GM10847 (cell line): ENCODE data around the gene FRMD8.

Experiments used
- POLR2A ChIP-seq: IDR thresholded peaks from 2 replicates; pipeline ENCODE4 v1.6.1; 2011; ENCODE audit not compliant: insufficient read length; ENCODE audit errors: extremely low read depth

Gene FRMD8

GRCh38 chr11:65421794-65422632, 35.6 kb downstream of the FRMD8 start:
- peak; percentile 53 for TF ChIP-seq POLR2A

GRCh38 chr11:65422633-65423515, 36.4 kb downstream of the FRMD8 start, which contains the start of gene NEAT1:
Gene NEAT1, plus strand, starts transcription at chr11:65422798.
- TF ChIP-seq POLR2A, result peak; percentile 100

GRCh38 chr11:65423516-65424204, 37.2 kb downstream of the FRMD8 start:
- no peak for TF ChIP-seq POLR2A

- TF ChIP-seq POLR2A, result peak; percentile 64
These were observed 38.0 kb downstream of the FRMD8 start for GRCh38 chr11:65424205-65425104.

- TF ChIP-seq POLR2A, result no peak
These were observed 38.9 kb downstream of the FRMD8 start for GRCh38 chr11:65425105-65425970.

- TF ChIP-seq POLR2A, result no peak
These were observed 39.8 kb downstream of the FRMD8 start for GRCh38 chr11:65425971-65426838.

- peak; percentile 53 for TF ChIP-seq POLR2A
These were observed 40.6 kb downstream of the FRMD8 start for GRCh38 chr11:65426839-65427690.

GRCh38 chr11:65427691-65428577, 41.5 kb downstream of the FRMD8 start:
- peak; percentile 6 for TF ChIP-seq POLR2A

GRCh38 chr11:65428578-65429067, 42.2 kb downstream of the FRMD8 start:
- no peak for TF ChIP-seq POLR2A

- no peak for TF ChIP-seq POLR2A
These were observed 42.7 kb downstream of the FRMD8 start for GRCh38 chr11:65429068-65429681.
